ENCODE measurements around the gene FBXO44. TPM values are rescaled to one million over a fixed set of nuclear protein-coding genes. Genes with fewer than 3 reads are reported as not detected.

The FBXO44 gene
- total RNA-seq, 1 experiment from 2014 or later, result 24.5 TPM

DNA sequence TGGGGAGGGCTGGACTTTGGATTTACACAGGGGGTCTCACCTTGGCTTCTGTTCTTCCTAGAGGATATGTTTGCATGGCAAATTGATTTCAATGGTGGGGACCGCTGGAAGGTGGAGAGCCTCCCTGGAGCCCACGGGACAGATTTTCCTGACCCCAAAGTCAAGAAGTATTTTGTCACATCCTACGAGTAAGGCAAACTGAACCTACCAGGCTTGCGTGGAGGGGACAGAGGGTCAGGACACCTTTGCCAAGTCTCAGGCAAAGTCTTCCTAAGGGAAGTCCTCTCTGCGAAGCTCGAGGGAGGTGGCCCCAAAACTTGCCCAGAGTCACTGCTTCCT is 16.5 kb downstream of the FBXO44 start:
- no peak overlapping the region for H4K8ac ChIP-seq (replicated peaks; ENCODE audit: insufficient read length, low read depth, low read length)
- no peak overlapping the region for H3K56ac ChIP-seq (ENCODE audit: insufficient read length, low read depth, low read length)
- H3K23me2 ChIP-seq (ENCODE audit: insufficient read length, low read depth, low read length, poor library complexity, severe bottlenecking), result no peaks in the 10 kb centered on the region
- no peak overlapping the region for H3T11ph ChIP-seq (ENCODE audit: low read length)
- no peak overlapping the region for H2AK5ac ChIP-seq (ENCODE audit: insufficient read length, low read length)
- no peaks in the 10 kb centered on the region for H3K9me3 Mint-ChIP-seq
- H3K4ac ChIP-seq (ENCODE audit: low read depth, low read length), result no peak overlapping the region
- no peak overlapping the region for H2AFZ ChIP-seq (ENCODE audit: low read length)
- H3K27me3 Mint-ChIP-seq (ENCODE audit: low read depth), result peaks cover 1% of the 10 kb centered on the region; the same call in 1 of the 2 replicates
- H3K9me3 ChIP-seq (ENCODE audit: control insufficient read depth, low read depth, low read length), result no peaks in the 10 kb centered on the region
- H3K36me3 Mint-ChIP-seq (ENCODE audit: insufficient read depth in 1 of 3, low read depth in 3 of 3), result peaks cover 38 to 78% (median 70%) of the 10 kb centered on the region in 3 experiments
- no peak overlapping the region for H2BK12ac ChIP-seq (ENCODE audit: insufficient read length, low read depth, low read length)
- TF ChIP-seq, protein P1, sequence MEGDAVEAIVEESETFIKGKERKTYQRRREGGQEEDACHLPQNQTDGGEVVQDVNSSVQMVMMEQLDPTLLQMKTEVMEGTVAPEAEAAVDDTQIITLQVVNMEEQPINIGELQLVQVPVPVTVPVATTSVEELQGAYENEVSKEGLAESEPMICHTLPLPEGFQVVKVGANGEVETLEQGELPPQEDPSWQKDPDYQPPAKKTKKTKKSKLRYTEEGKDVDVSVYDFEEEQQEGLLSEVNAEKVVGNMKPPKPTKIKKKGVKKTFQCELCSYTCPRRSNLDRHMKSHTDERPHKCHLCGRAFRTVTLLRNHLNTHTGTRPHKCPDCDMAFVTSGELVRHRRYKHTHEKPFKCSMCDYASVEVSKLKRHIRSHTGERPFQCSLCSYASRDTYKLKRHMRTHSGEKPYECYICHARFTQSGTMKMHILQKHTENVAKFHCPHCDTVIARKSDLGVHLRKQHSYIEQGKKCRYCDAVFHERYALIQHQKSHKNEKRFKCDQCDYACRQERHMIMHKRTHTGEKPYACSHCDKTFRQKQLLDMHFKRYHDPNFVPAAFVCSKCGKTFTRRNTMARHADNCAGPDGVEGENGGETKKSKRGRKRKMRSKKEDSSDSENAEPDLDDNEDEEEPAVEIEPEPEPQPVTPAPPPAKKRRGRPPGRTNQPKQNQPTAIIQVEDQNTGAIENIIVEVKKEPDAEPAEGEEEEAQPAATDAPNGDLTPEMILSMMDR (conservative IDR thresholded peaks at IDR 0.05), result no peak
- H3K4me1 Mint-ChIP-seq, result no peaks in the 10 kb centered on the region
- H3K27me3 ChIP-seq (ENCODE audit: insufficient read depth, low read length), result no peaks in the 10 kb centered on the region
- DNase-seq, result no peak
- no peak overlapping the region for H3K18ac ChIP-seq (ENCODE audit: insufficient read length, low read depth, low read length)
- H4K5ac ChIP-seq (ENCODE audit: insufficient read length, low read depth, low read length), result no peak overlapping the region
- no CpG with 5 or more reads among the region's 6 CpGs for WGBS (ENCODE audit: extremely low coverage, insufficient read length, low lambda C conversion rate)
- H3K14ac ChIP-seq (ENCODE audit: insufficient read depth, low read length), result no peak overlapping the region
- no peaks in the 10 kb centered on the region for H3K4me1 ChIP-seq (ENCODE audit: insufficient read depth, low read length)
- no peak overlapping the region for H3K4me2 ChIP-seq (ENCODE audit: insufficient read depth, insufficient read length, low read length)
- no peaks in the 10 kb centered on the region for H3K79me1 ChIP-seq (ENCODE audit: insufficient read depth, low read depth, low read length, poor library complexity, severe bottlenecking)
- no peak overlapping the region for H3K4me3 Mint-ChIP-seq
- H2BK120ac ChIP-seq (ENCODE audit: low read depth, low read length, poor library complexity, severe bottlenecking), result no peak overlapping the region
- H2BK20ac ChIP-seq (ENCODE audit: low read depth, low read length, poor library complexity, severe bottlenecking), result no peak overlapping the region
- H3K27ac ChIP-seq (ENCODE audit: insufficient read length, low read depth, low read length), result no peak overlapping the region
- H2BK5ac ChIP-seq (ENCODE audit: insufficient read length, low read length), result no peak overlapping the region
- no peak overlapping the region for H3K23ac ChIP-seq (ENCODE audit: insufficient read length, low read depth, low read length)
- no peak overlapping the region for H3K9ac ChIP-seq (ENCODE audit: extremely low read depth, insufficient read length, low read length)
- H2BK15ac ChIP-seq (ENCODE audit: low read depth, low read length), result no peak overlapping the region
- no peaks in the 10 kb centered on the region for H4K20me1 ChIP-seq (ENCODE audit: control insufficient read depth, insufficient read depth, insufficient read length)
- no peak overlapping the region for H4K91ac ChIP-seq (ENCODE audit: insufficient read length, low read depth, low read length)
- no peak overlapping the region for H3K27ac Mint-ChIP-seq
- H3K79me2 ChIP-seq (ENCODE audit: insufficient read depth, low read length), result no peaks in the 10 kb centered on the region

Measured in H9 (cell line).